Tibial nerve (tissue), 4 donors: ENCODE measurements around the gene PACSIN1. TPM values are rescaled to one million over a fixed set of nuclear protein-coding genes. Genes with fewer than 3 reads are reported as not detected.

ENCODE experiments used
- DNase-seq, 2 donors: peaks; one replicate each; pipeline ENCODE4 v3.0.0-alpha.2; 2019; ENCODE audit warnings: low spot score in 2 of 2
- H3K27ac ChIP-seq, 4 donors: fragments of 200-600 bp; sonication (generic) in 3 of 4; one replicate each; pipeline ENCODE4 v1.5.1; 2017 to 2019; ENCODE audit warnings: mild to moderate bottlenecking in 1 of 4
- H3K27me3 ChIP-seq, 2 donors: fragments of 200-600 bp; sonication (generic) in 1 of 2; one replicate each; pipeline versions ENCODE4 v1.5.1 to v1.6.0; 2017 to 2019
- H3K36me3 ChIP-seq, 3 donors: fragments of 200-600 bp; sonication (generic); one replicate each; pipeline ENCODE4 v1.5.1; 2018 to 2019
- H3K4me1 ChIP-seq, 4 donors: fragments of 200-600 bp; sonication (generic) in 3 of 4; one replicate each; pipeline ENCODE4 v1.5.1; 2017 to 2019
- H3K4me3 ChIP-seq, 4 donors: fragments of 200-600 bp; sonication (generic) in 3 of 4; one replicate each; pipeline ENCODE4 v1.5.1; 2017 to 2019; ENCODE audit warnings: mild to moderate bottlenecking in 1 of 4, moderate library complexity in 1 of 4
- H3K9me3 ChIP-seq, 4 donors: fragments of 200-600 bp; sonication (generic) in 3 of 4; one replicate each; pipeline ENCODE4 v1.5.1; 2017 to 2019
- EP300 ChIP-seq, 2 donors: sonication (generic); formaldehyde crosslinking; IDR thresholded peaks; one replicate each; pipeline ENCODE4 v1.6.1; 2017; ENCODE audit warnings: antibody characterized with exemption in 2 of 2, mild to moderate bottlenecking in 1 of 2
- POLR2A ChIP-seq, 2 donors: fragments of 450-650 bp; IDR thresholded peaks; one replicate each; pipeline ENCODE4 v1.6.1; 2017; ENCODE audit warnings: antibody characterized with exemption in 2 of 2, mild to moderate bottlenecking in 2 of 2, moderate library complexity in 2 of 2
- WGBS, 2 donors: methylation state at CpG; one replicate each; pipeline ENCODE4 v1.1.5; 2018; 5-methylcytosine and 5-hydroxymethylcytosine counted together
- total RNA-seq, 4 donors: library from RNA; depleted of rRNA; stranded (reverse); fragments of >200 nt; gene quantifications; one replicate each; pipeline ENCODE4 v1.1.0, GENCODE V29; 2016
- TF ChIP-seq, protein P1 (sequence below), 5 experiments: fragments of 200-600 bp in 3 of 5; fragments of 450-650 bp in 2 of 5; sonication (generic) in 3 of 5; IDR thresholded peaks; one replicate each; pipeline ENCODE4 v1.5.1; 2016 to 2019; ENCODE audit warnings: antibody characterized with exemption in 5 of 5, mild to moderate bottlenecking in 3 of 5, moderate library complexity in 2 of 5

The PACSIN1 gene
- total RNA-seq, 4 donors from 2014 or later = 0.30 to 2.6 (median 0.42) TPM; not detected in 1

GRCh38 chr6:34424200-34425131 is 41.4 kb upstream of the PACSIN1 start:
- DNase-seq = no peak
- no peak for TF ChIP-seq EP300 (IDR thresholded peaks at IDR 0.05)
- TF ChIP-seq, protein P1, sequence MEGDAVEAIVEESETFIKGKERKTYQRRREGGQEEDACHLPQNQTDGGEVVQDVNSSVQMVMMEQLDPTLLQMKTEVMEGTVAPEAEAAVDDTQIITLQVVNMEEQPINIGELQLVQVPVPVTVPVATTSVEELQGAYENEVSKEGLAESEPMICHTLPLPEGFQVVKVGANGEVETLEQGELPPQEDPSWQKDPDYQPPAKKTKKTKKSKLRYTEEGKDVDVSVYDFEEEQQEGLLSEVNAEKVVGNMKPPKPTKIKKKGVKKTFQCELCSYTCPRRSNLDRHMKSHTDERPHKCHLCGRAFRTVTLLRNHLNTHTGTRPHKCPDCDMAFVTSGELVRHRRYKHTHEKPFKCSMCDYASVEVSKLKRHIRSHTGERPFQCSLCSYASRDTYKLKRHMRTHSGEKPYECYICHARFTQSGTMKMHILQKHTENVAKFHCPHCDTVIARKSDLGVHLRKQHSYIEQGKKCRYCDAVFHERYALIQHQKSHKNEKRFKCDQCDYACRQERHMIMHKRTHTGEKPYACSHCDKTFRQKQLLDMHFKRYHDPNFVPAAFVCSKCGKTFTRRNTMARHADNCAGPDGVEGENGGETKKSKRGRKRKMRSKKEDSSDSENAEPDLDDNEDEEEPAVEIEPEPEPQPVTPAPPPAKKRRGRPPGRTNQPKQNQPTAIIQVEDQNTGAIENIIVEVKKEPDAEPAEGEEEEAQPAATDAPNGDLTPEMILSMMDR (IDR thresholded peaks at IDR 0.05) = no peak
- TF ChIP-seq POLR2A (IDR thresholded peaks at IDR 0.05) = no peak
- no peaks in the 10 kb centered on the region for H3K9me3 ChIP-seq
- H3K4me1 ChIP-seq = peaks cover 0 to 40% (median 9%) of the 10 kb centered on the region in 4 donors
- no peaks in the 10 kb centered on the region for H3K27me3 ChIP-seq
- H3K27ac ChIP-seq = peak overlapping the region in 3 of 4 donors; percentile 86 to 90 (median 87)
- peaks cover 4 to 51% (median 29%) of the 10 kb centered on the region in 3 donors for H3K36me3 ChIP-seq
- 71 to 74% methylated on average over 18 to 19 of the region's 19 CpGs for WGBS, 2 donors
- peak overlapping the region; percentile 57 to 81 (median 70) for H3K4me3 ChIP-seq

DNA sequence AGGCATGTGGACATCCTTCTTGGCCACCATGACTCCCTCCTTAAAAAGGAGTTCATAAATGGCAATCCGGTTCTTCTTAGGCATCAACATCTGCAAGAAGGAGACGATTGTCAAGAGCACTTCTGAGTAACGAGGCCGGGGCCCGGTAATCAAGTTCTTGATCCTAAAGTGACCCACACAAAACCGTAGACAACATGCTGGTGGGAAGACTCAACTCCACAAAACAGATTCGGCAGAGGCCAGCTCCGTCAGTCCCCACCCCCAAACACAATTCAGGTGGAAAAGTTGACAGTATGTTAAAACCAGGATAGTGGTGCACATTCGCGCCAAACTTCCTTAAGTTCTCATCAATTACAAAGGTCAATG is 40.8 kb upstream of the PACSIN1 start:
- TF ChIP-seq, protein P1 (IDR thresholded peaks at IDR 0.05) = no peak
- no peak for TF ChIP-seq POLR2A (IDR thresholded peaks at IDR 0.05)
- no peak for TF ChIP-seq EP300 (IDR thresholded peaks at IDR 0.05)
- Histone ChIP-seq H3K4me3 (peak overlapping the region; percentile 57 to 81 (median 70)), H3K27ac (peak overlapping the region; percentile 27 to 90 (median 86)), H3K9me3 (no peaks in the 10 kb centered on the region), H3K36me3 (peaks cover 4 to 44% (median 23%) of the 10 kb centered on the region in 3 donors), H3K27me3 (no peaks in the 10 kb centered on the region), H3K4me1 (peaks cover 0 to 40% (median 9%) of the 10 kb centered on the region in 4 donors)
- DNase-seq = no peak
- WGBS, 2 donors = 2 to 4% methylated on average over 10 of the region's 10 CpGs

DNA sequence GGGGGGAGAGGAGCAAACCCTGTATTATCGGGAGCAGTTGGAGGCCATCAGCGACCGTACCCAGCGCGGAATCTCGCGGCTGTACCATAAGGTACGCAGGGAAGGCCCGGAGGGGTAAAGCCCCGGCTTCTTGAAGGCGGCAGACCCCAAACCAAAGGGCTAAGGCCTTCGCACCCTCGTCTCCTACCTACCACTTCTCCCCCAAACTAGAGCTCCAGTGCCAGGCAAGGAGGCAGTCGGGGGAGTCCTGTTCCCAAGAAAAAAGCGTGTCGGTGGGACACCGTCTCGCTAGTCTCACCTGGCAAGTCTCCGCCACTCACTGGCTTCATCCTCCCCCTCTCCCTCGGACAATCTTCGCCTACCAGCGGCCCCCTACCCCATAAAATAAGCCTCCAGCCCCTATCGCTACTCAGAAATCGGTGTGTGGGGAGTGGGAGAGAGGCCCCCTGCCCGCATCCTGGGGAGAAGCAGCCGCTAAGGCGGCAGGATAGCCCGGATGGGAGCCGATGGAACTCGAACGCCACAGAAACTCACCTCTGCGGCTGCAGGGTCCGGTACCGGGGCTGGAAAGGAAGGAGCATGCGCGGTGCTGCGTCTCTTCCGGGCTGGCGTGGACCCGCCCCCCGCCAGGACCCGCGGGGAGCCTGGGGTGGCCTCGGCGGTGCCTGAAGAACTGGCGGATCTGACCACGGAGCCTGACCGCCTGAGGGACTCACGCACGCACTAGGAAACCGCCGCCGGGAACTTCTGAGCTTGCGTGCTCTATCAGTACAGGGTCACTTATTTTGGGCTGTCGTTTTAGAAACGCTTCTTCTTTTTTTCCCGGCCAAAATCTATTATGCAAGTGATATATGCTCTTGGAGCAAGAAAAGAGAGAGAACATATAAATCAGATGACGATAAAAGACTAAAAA is 40.1 kb upstream of the PACSIN1 start, which contains the start of gene RPS10:
TSS of gene RPS10 (minus strand) at position 572 of the 913 bp plus-strand sequence. CDS start 848 bp downstream, outside the sequence.
- 0% methylated on average over 49 to 57 of the region's 58 CpGs for WGBS, 2 donors

DNA sequence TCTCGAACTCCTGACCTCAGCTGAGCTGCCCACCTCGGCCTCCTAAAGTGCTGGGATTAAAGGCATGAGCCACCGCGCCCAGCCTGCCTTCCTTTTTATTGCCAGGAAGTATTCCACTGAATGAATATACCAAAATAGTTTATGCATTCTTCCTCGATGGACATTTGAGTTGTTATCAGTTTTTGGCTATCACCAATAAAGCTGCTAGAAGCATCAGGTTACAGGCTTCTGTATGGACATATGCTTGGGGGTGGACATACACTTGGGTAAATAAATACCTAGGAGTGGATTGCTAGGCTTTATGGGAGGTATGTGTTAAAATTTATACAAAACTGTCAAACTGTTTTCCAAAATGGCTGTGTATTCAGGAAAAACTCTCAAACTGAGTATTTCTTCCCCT is 30.0 kb upstream of the PACSIN1 start:
- no peak overlapping the region for H3K4me3 ChIP-seq
- 76 to 85% methylated on average over 5 of the region's 5 CpGs for WGBS, 2 donors
- TF ChIP-seq POLR2A (IDR thresholded peaks at IDR 0.05) = no peak
- TF ChIP-seq EP300 (IDR thresholded peaks at IDR 0.05) = no peak
- TF ChIP-seq, protein P1 (IDR thresholded peaks at IDR 0.05) = no peak
- DNase-seq = no peak
- H3K27me3 ChIP-seq = no peaks in the 10 kb centered on the region
- no peaks in the 10 kb centered on the region for H3K4me1 ChIP-seq
- H3K9me3 ChIP-seq = peaks cover 0 to 8% (median 0%) of the 10 kb centered on the region in 4 donors
- no peak overlapping the region for H3K27ac ChIP-seq
- no peaks in the 10 kb centered on the region for H3K36me3 ChIP-seq

More for the DNA sequence above, 40.1 kb upstream of the PACSIN1 start, which contains the start of gene RPS10:
- peak; percentile 82 to 84 for DNase-seq
- Histone ChIP-seq H3K9me3 (no peaks in the 10 kb centered on the region), H3K27ac (peak within 1 kb of the TSS; percentile 65 to 90 (median 86)), H3K4me3 (peak within 1 kb of the TSS; percentile 57 to 81 (median 70)), H3K4me1 (peaks cover 0 to 40% (median 9%) of the 10 kb centered on the region in 4 donors), H3K27me3 (no peaks in the 10 kb centered on the region), H3K36me3 (peaks cover 4 to 38% (median 18%) of the 10 kb centered on the region in 3 donors)
- TF ChIP-seq, protein P1 (IDR thresholded peaks at IDR 0.05) = peak in 1 of 5 experiments; percentile 20
- peak; percentile 72 to 76 for TF ChIP-seq POLR2A (IDR thresholded peaks at IDR 0.05)
- peak; percentile 85 to 89 for TF ChIP-seq EP300 (IDR thresholded peaks at IDR 0.05)
